GM18873 (cell line): ENCODE data around the gene RAD51B.
"Not testable (repeated sequence)": the region's sequence is repeated elsewhere in the genome, so short reads cannot be mapped to it uniquely, and the experiment has no call there.

Source experiments
- ATAC-seq: cut with Tn5 transposase; IDR thresholded peaks from one replicate; pipeline ENCODE4 v1.9.1; 2021; ENCODE audit warnings: mild to moderate bottlenecking, moderate library complexity, moderate number of reproducible peaks; ENCODE audit not compliant: unreplicated experiment, low FRiP score

RAD51B gene

DNA sequence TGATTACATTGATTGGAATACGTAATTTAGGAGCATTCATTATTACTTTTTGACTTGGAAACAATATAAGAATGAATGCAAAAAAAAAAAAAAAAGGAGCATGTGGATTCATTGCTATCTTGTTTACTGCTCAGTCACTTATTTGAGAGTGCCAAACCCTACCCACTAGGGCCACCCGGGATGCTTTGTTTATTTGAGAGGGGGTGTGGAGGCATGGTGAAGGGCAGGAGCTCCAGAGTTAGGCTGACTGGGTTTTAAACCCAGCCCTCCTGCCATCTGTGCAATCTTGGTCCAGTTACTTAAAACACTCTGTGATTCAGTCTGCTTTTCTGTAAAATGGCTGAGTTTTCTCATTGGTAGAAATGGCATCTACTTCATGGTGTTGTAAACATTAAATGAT lies 195.2 kb downstream of the RAD51B start:
- no peak for ATAC-seq

- no peak for ATAC-seq
Observed at GRCh38 chr14:68015356-68016254, 196.0 kb downstream of the RAD51B start.

DNA sequence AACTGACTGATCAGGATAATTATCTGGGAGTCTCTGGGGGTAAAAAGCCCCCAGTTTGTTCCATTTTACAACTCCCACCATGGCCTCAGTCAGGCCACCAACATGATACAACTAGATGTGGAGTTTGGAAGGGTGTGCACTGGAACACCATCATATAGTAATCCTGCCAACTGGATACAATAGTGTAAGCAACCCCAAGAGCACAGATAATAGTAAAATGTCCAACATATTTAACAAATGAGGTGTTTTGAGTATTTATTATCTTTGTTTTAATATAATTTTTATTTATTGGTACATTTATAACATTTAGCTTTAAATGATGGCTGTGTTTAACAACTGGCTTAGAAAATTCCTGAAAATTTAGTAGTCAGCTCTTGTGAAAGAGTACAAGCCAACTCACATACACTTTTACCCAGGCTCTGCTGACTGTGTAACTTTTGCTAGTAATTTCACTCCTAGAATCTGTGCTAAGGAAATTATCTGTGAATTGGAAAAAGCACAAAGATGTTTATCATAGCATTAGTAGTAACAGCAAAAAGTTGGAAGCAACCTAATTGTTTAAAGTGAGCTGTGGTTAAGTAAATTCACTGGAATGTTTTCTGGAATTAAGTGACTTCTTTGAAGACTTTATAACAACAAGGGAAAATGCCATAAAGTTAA lies 196.8 kb downstream of the RAD51B start:
- no peak for ATAC-seq

GRCh38 chr14:68018598-68018997 lies 199.0 kb downstream of the RAD51B start:
- ATAC-seq, result no peak

DNA sequence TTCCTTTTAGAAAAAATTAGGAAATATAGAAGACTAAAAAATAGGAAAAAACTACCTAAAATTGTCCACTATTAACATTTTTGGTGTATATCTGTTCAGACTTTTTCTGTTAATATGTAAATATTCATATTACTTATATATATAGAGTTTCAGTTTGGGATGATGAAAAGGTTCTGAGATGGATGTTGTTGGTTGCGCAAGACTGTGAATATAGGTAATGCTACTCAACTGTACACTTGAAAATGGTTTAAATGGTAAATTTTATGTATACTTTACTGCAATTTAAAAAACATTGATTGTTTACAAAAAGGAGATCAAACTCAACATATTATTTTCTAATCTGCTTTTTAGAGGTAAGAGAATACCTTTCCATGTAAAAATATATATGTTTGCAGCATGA lies 200.9 kb downstream of the RAD51B start:
- no peak for ATAC-seq

DNA sequence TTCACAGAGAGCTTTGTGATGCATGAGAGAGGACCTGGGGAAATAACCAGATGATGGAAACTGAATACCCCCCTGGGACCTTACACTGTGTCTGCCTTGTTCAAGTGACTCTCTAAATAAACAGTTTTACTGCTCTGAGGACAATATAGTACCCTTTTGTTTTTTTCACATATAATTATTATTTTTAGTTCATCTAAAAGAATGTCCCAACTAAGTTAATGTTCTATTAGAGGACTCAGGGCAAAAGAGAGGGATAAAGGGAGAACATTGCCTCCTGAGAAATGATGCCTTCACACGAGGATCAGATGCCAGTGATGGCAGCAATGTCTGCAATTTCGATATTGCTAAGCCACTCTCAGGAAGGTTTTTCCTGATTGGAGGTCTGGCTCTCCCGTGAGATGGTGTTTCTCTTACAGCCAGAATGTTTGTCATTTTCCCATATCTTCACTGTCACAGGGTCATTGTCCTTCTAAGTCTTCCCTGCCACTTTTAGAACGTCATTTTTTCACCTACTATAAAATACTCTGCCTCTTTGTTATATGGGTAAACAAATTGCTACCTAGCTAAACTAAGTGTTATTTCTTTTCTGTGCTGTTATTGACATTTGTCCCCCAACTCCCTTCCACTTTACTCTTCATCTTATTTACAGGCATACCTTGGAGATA lies 201.6 kb downstream of the RAD51B start:
- ATAC-seq, result no peak

DNA sequence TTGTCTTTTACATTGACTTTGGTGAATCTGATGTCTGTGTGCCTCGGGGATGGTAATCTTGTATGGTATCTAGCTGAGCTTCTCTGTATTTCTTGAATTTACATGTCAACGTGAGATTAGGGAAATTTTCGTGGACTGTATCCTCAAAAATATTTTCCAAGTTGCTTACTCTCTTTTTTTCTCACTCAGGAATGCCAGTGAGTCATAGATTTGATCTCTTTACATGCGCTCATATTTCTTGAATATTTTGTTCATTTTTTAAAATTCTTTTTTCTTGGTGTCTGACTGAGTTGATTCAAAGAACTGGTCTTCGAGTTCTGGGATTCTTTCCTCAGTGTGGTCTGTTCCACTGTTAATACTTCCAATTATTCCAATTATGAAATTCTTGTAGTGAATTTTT lies 207.7 kb downstream of the RAD51B start:
- no peak for ATAC-seq

DNA sequence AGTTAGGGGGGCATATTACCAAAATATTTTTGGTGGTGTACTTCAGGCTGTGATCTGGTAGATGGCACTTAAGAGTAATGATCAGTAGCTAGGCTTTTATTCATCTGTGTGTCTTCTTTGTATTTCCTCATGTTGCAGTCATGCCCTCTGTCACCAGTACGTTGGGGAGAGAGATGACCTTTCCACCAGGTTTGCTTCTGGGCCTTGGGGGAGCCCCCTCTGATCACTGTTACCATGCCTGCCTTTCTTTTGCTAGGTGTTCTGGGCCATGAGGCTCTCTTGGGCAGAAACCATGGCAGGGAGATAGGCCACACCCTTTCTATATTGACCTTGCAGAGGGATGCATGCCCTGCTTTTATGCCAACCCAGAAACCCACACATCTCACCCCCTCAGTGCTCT lies 208.5 kb downstream of the RAD51B start:
- ATAC-seq, result no peak

- ATAC-seq, result not testable (repeated sequence)
Observed at GRCh38 chr14:68031011-68031410, 211.4 kb downstream of the RAD51B start.

DNA sequence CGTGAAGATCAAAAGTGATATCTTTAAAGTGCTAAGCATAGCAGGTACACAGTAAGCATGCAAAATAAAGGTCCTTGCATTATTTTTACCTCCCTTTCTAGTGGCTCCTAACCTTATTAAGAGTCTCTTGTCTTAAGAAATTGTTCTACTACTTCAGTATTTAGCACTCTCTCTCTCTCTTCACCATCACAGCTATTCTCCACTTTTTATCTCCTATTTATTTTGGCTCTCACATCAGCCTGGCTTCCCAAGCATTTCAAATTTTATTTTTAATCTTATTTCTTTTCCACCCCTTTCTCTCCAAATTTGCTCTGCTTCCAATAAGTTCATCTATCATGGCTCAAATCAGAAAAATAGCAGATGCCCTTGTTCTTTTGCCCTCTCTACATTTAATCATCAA lies 212.6 kb downstream of the RAD51B start:
- no peak for ATAC-seq

DNA sequence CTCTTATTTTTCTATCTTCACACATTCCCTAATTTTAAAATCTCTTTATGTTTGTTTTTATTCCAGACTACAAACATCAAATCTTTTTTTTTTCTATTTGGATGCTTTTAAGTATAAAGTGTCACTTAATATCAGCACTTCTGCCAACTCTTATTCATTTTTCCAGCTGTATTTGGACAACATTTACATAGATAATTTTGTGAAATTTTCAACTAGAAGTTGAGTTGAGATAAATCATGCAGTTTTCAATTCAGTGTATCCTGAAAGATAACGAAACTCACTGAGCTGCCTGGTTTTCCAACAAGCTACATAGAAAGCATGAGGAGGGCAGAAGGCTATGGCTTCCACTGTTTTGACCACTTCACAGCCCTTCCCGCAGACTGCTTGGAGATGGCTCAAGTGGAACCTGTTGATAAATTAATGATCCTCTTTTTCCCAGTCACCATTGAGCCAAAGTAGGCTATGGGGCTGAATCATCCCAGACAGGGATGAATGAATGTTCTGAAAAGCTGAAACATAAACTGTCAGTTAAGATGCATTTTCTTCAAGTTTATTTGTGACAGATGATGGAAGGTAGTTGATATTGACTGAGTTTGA lies 213.9 kb downstream of the RAD51B start:
- no peak for ATAC-seq

DNA sequence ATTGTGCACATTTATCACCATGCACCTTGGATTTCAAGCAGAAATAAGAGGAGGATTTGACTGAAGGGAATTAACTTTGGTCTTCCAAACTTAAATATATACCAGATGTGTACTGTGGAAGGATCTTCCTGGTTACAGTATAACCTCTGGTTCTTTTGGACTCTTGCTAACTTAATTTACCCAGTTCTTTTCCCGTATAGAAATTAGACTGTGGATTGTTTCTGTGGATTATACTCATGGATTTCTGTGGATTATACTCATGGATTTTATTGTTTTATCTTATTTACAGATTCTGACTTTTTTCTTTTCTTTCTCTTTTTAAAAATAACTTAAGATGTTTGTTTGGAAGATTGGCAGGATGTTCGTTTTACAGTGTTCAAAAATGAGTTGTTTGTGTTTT lies 215.3 kb downstream of the RAD51B start:
- no peak for ATAC-seq

DNA sequence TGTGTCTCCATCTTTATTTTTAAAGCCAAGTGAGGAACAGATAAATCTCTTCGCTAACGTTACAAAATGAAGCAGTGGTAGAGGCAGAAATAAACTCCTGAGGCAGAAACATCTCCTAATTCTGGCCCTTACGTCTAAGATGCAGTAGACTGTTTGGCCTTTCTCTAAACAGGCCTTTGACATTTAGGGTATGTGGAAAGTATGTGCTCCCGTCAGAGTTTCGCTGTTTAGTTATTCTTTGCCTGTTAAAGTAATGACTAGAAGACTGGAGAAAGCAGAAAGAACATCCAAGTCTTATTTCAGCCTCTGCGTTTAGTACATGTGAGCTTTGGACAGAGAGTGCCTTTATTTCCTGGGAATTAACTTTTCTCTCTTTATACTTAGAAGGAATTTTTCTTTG lies 216.6 kb downstream of the RAD51B start:
- no peak for ATAC-seq

DNA sequence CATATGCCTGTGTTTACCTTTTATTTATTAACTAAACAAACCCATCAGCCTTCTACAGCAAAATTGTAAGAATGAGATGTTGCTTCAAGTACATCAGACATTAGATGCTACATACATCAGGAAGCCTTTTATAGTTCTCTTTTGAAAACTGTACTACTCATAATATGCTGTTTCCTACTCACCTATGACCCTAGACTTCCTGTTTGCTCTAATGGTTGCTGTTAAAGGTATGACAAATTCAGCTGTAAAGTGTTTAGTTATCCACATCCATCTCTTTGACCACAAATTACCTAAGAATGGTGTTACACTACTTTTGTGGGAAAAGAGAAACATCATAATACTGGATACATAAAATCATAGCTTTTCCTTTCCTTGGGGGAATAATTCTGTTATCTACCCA lies 220.0 kb downstream of the RAD51B start:
- ATAC-seq, result no peak

DNA sequence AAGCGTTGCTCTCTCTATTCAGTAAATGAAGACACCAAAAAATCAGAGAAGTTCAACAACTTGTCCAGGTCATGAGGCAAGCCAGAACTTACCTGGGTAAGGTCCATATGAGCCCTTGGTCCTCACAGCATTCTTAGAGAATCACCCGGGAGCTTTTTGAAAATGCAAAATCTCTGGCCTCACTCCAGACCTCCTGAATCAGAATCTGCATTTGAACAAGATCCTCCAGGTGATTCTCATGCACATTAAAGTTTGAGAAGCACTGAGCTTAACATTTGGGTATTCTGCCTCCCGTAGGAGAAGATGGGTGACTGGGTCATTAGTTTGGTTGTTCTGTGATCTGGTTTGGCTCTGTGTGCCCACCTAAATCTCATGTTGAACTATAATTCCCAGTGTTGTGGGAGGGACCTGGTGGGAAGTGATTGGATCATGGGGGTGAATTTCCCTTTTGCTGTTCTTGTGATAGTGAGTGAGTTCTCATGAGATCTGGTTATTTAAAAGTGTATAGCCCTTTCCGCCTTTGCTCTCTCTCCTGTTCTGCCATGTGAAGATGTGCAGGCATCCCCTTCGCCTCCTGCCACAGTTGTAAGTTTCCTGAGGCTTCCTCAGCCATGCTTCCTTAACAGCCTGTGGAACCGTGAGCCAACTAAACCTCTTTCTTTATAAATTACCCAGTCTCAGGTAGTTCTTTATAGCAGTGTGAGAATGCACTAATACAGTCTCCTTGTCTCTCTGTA lies 221.2 kb downstream of the RAD51B start:
- no peak for ATAC-seq

DNA sequence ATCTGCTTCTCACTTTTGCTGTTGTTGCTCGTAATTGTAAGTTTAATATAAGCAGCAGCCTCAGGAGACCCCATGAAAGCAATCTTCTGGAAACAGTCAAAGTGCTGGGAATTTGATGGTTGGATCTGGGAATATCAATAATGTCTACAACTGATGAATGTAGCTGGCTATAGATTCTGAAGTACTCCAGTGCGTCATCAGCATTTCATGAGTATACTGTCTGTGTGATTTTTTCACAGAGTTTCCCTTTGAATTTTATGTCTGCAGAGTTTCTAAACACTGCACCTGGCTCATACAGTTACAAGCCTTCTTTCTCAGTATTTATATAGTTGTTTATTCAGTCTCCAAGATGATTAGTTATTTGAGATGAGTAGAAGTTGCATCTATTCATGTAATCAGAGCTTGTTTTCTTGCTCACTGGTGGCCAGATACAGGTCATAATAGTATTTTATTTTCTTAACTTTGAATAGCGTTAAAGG lies 222.3 kb downstream of the RAD51B start:
- no peak for ATAC-seq

DNA sequence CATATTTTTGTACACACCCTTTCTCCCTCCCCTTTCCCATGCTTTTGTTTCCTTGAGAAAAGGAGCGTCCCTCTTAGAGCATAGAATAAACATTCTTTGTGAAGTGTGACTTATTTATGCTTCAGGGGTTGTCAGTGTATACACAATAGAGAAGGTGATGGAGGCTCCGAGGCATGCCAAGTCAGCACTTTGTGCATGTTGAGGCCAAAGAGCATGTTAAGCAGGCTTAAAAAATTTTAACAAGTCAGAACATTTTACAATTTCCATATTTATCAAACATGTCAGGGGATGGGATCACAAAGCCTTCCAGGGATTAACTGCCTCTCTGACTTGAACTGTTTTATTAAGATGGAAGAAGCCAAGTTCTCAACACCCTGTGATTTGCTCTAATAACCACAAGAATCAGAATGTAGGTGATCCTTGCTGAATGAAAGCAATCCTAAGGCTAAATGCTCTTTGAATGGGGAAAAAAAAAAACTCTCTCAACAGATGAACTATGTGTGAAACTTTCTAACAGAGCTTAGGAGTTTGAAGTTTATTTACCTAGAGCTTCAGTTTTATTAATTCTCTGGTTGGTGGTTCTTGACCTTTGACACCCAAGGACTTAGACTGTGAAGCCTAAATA lies 223.1 kb downstream of the RAD51B start:
- ATAC-seq, result no peak

- ATAC-seq, result no peak
Observed at GRCh38 chr14:68043752-68044151, 224.2 kb downstream of the RAD51B start.

DNA sequence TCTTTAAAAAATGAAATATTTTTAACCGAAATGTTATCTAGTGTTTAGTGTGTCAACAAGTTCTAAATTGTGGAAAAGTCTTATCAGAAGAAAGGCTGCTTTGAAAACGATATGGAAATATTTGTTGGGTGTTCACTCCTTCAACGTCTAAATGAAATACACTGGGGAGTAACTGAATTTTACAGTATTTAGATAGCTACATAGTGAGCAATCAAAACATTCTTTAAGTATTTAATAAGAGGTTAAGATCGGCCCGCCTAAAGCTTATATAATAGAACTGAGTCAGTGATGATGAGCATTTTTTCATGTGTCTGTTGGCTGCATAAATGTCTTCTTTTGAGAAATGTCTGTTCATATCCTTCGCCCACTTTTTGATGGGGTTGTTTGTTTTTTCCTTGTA lies 228.3 kb downstream of the RAD51B start:
- ATAC-seq, result no peak

- not testable (repeated sequence) for ATAC-seq
Observed at GRCh38 chr14:68048815-68049214, 229.2 kb downstream of the RAD51B start.
